HG02852 (cell line): Measurements from ENCODE around the gene NDUFB7.

Experiments used
- ATAC-seq: cut with Tn5 transposase; IDR thresholded peaks from one replicate; pipeline ENCODE4 v1.9.1; 2021; ENCODE audit warnings: mild to moderate bottlenecking, moderate library complexity; ENCODE audit not compliant: unreplicated experiment

NDUFB7 gene

DNA sequence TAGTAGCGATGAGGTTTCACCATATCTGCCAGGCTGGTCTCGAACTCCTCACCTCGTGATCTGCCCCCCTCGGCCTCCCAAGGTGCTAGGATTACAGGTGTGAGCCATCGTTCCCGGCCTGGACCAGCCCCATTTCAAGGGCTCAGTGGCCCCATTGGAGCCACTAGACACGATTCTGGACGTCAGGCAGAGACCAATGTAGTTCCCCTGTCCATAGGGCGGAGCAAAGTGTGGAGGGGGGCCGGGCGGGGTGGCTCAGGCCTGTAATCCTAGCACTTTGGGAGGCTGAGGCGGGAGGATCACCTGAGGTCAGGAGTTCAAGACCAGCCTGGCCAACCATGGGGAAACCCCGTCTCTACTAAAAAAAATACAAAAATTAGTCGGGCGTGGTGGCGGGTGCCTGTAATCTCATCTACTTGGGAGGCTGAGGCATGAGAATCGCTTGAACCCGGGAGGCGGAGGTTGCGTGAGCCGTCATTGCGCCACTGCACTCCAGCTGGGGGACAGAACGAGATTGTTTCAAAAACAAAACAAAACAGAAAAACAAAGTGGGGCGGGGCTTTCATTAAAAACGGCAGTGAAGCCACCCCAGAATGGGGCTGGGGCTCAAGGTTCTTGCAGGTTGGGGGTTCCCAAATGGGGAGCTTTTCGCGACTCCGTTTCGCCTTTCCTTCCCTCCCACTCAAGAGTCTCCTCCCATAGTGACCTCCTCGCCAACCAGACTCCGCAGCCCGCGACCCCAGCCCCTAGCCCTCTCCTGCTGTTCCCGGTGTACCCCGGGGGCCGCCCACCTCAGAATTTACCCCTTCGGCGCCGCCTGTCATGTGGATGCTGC is 43.2 kb downstream of the NDUFB7 start:
- no peak for ATAC-seq

GRCh38 chr19:14526423-14526822 is 45.4 kb downstream of the NDUFB7 start:
- no peak for ATAC-seq

DNA sequence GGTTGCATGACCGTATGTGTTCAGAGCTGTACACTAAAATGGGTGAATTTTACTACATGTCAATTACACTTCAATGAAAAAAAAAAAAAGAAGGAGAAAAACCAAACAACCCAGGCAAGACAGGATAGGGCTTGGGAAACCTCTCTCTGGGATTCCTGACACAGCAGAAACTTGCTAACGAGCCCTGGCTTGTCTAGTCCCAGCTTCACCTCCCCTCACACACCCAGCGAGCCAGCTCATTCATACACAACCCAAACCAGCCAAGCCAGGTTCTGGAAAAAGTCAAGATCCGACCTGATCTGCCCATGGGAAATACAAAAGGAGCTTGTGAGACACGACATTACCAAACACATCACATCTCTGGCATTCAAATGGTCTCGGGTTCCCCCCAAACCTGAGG is 46.1 kb downstream of the NDUFB7 start:
- ATAC-seq: no peak

- ATAC-seq: no peak
Measured at GRCh38 chr19:14520543-14520942, 51.3 kb downstream of the NDUFB7 start.

DNA sequence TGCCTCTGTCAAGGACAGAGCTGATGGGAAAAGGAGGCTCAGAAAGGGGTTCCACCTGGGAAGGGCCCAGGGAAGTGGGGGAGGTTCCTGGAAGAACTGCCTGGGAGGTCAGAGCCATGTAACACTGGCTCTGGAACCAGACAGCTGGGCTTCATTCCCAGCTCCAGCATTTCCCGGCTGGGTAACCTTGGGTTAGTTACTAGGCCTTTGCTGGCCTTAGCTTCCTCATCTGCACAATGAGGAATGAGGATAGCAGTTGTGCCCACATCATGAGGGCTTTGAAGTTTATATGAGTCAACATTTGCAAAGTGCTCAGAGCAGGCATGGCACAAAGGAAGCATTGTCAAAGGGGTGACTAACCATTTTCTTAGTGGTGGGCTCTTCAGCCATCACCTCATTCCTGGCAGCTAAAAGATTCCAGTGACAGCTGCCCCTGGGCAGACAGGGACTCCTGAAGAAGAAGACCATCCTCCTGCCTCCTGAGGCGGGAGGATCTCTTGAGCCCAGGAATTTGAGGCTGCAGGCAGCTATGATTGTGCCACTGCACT is 51.9 kb downstream of the NDUFB7 start:
- no peak for ATAC-seq

DNA sequence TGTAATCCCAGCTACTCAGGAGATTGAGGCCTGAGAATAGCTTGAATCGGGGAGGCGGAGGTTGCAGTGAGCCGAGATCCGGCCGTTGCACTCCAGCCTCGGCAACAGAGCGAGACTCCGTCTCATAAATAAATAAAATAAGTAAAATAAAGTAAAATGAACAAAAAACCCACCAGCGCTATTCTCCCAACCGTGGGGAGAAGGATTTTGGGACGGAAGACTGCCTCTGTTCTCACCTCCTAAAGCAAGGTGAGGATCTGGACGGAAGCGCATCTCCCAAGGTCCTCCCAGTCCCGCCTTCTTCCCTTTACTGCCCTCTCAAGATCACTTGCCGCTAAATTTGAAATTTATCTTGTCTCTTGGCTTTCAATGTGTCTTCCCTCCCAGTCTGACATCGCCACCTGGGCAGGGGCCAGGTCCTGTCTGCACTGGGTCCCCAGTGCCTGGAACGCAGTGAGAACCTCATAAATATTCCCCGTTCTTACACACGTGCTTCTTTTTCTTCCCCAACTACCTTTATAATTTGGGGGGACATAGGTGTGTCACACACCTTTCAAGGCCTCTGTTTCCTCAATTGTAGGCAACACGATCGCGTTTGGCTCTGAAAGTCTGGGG is 52.5 kb downstream of the NDUFB7 start:
- no peak for ATAC-seq

GRCh38 chr19:14517840-14518505 is 53.9 kb downstream of the NDUFB7 start, which contains the start of gene DNAJB1:
Gene DNAJB1, minus strand, starts transcription at chr19:14518397. Its CDS starts 48 bp downstream, at chr19:14518349.
- ATAC-seq: peak; percentile 58

- peak; percentile 2 for ATAC-seq
Measured at GRCh38 chr19:14517446-14517839, 54.4 kb downstream of the NDUFB7 start.

- no peak for ATAC-seq
Measured at GRCh38 chr19:14516746-14517438, 55.0 kb downstream of the NDUFB7 start.
